Heart right ventricle (tissue), 16 donors: Measurements from ENCODE around the gene KIAA0513. TPM values are rescaled to one million over a fixed set of nuclear protein-coding genes. Genes with fewer than 3 reads are reported as not detected.
A peak's percentile ranks its signal among the peaks of the same experiment; 100 is the strongest.

ENCODE experiments used
- ATAC-seq, 8 donors: fragments of 200-7000 bp; cut with Tn5 transposase; one replicate each; pipeline ENCODE4 v1.9.1; 2020; ENCODE audit warnings: mild to moderate bottlenecking in 8 of 8, moderate library complexity in 8 of 8, moderate number of reproducible peaks in 1 of 8
- DNase-seq, 2 donors: peaks; one replicate each; pipeline ENCODE4 v3.0.0-alpha.2; 2020
- H3K27ac ChIP-seq, 10 donors: fragments of 200-600 bp; sonication (generic) in 2 of 10; one replicate each; pipeline versions ENCODE4 v1.5.0 to v1.8.0; 2020 to 2022; ENCODE audit warnings: mild to moderate bottlenecking in 3 of 10
- H3K27me3 ChIP-seq, 7 donors: fragments of 200-600 bp; one replicate each; pipeline ENCODE4 v1.8.0; 2021 to 2022; ENCODE audit warnings: mild to moderate bottlenecking in 2 of 7
- H3K36me3 ChIP-seq, 9 donors: fragments of 200-600 bp; sonication (generic) in 1 of 9; one replicate each; pipeline versions ENCODE4 v1.5.0 to v1.8.0; 2020 to 2022; ENCODE audit warnings: mild to moderate bottlenecking in 2 of 9
- H3K4me1 ChIP-seq, 9 donors: fragments of 200-600 bp; sonication (generic) in 1 of 9; one replicate each; pipeline versions ENCODE4 v1.5.0 to v1.8.0; 2020 to 2022; ENCODE audit warnings: mild to moderate bottlenecking in 4 of 9
- H3K4me3 ChIP-seq, 10 donors: fragments of 200-600 bp; sonication (generic) in 2 of 10; one replicate each; pipeline versions ENCODE4 v1.5.0 to v1.8.0; 2020 to 2022; ENCODE audit warnings: mild to moderate bottlenecking in 7 of 10, moderate library complexity in 2 of 10
- H3K9me3 ChIP-seq, 11 donors: fragments of 200-600 bp in 10 of 11; sonication (generic) in 2 of 11; one replicate each; pipeline versions ENCODE4 v1.5.0 to v1.8.0; 2013 to 2022; ENCODE audit warnings: mild to moderate bottlenecking in 2 of 11, control low read depth in 1 of 11, moderate library complexity in 1 of 11
- CTCF ChIP-seq, 9 donors: fragments of 200-600 bp; sonication (generic) in 2 of 9; IDR thresholded peaks; one replicate each; pipeline versions ENCODE4 v1.5.0 to v1.8.0; 2021 to 2022; ENCODE audit warnings: antibody characterized with exemption in 9 of 9, mild to moderate bottlenecking in 5 of 9, moderate library complexity in 1 of 9
- WGBS, 2 donors: extraction: QIAGEN DNeasy Blood & Tissue Kit; methylation state at CpG; one replicate each; pipeline ENCODE4 v1.1.7; 2013; ENCODE audit warnings: inconsistent platforms in 1 of 2; 5-methylcytosine and 5-hydroxymethylcytosine counted together
- intact Hi-C, 10 donors: fragments of 100-400 bp; cut with DNase I; formaldehyde crosslinking; loops; one replicate each; pipeline versions ENCODE4 v1.11.1 to v1.14.2; 2022
- polyA plus RNA-seq, 2 donors: library from polyadenylated mRNA; stranded (reverse); fragments of 200-250 nt; gene quantifications; one replicate each; pipeline ENCODE4 v1.2.3, GENCODE V29; 2013
- total RNA-seq, 10 donors: library from RNA; stranded (reverse); fragmentation: NEBNext Ultra II Directional in 3 of 10; extraction: Animal tissue kit (Norgen Biotek cat#: 25700) in 3 of 10; gene quantifications; one replicate each; pipeline versions ENCODE4 v1.2.1 to v1.2.4, GENCODE V29; 2021 to 2023
- donor health status: Arrhythmogenic right ventricular cardiomyopathy.
- donor health status: ischemic (EF 13 %, LVEDD 7.1; RV severe dilation, severe dysfunction).
- donor health status: healthy with polysubstance abuse.
- donor health status: DM: no; HTN: yes; CAD: no.
- donor health status: DM: no; HTN: no; CAD: no.
- donor health status: ischemic (EF 25% LVEDD 6.9; RV normal size, moderate dysfunction).
- donor health status: ischemic (EF 25% LVEDD 5.7; RV mildly dilated, moderate dysfunction).
- donor health status: healthy.
- donor health status: DM: yes; HTN: yes; CAD: no.
- donor health status: Ischemic cardiomyopathy.
- donor health status: ischemic (EF 35%, LVEDD 5.7; RV mildly dilated, moderate dysfunction).
- donor health status: nonischemic (EF 11% LVEDD 7.7; RV severe dilation, severe dysfunction).
- donor health status: DM: yes; HTN: yes; CAD: no.
- donor health status: PGD.
- donor health status: ischemic (EF 29% LVEDD 5.4; RV normal size, mild dysfunction).
- donor health status: nonischemic (EF 23%, LVEDD 6.1; RV moderate dilation, normal function).

KIAA0513 gene
- total and polyA plus RNA-seq, 12 donors = 2.4 to 10.9 (median 8.3) TPM

GRCh38 chr16:85037721-85038120, 10.1 kb downstream of the KIAA0513 start:
- Histone ChIP-seq H3K27ac (no peak overlapping the region), H3K4me1 (peaks cover 0 to 11% (median 0%) of the 10 kb centered on the region in 9 donors), H3K9me3 (no peaks in the 10 kb centered on the region), H3K4me3 (no peak overlapping the region), H3K27me3 (no peaks in the 10 kb centered on the region), H3K36me3 (peaks cover 0 to 6% (median 0%) of the 10 kb centered on the region in 9 donors)
- intact Hi-C loops = no loop called here
- no peak for ATAC-seq
- no peak for TF ChIP-seq CTCF (IDR thresholded peaks at IDR 0.05)
- WGBS, 2 donors = 85% methylated on average over 5 of the region's 5 CpGs
- no peak for DNase-seq

- Histone ChIP-seq H3K27ac (no peak overlapping the region), H3K27me3 (no peaks in the 10 kb centered on the region), H3K9me3 (no peaks in the 10 kb centered on the region), H3K4me1 (peaks cover 0 to 11% (median 0%) of the 10 kb centered on the region in 9 donors), H3K4me3 (no peak overlapping the region), H3K36me3 (peaks cover 0 to 3% (median 0%) of the 10 kb centered on the region in 9 donors)
- ATAC-seq (no peak), DNase-seq (no peak)
- TF ChIP-seq CTCF (IDR thresholded peaks at IDR 0.05) = no peak
- intact Hi-C loops = no loop called here
- WGBS, 2 donors = 92 to 93% methylated on average over 6 of the region's 6 CpGs
Measured at GRCh38 chr16:85040685-85041084, 13.1 kb downstream of the KIAA0513 start.

GRCh38 chr16:85041219-85042166, 13.9 kb downstream of the KIAA0513 start:
- H3K27ac ChIP-seq = no peak overlapping the region
- peaks cover 0 to 12% (median 0%) of the 10 kb centered on the region in 9 donors for H3K4me1 ChIP-seq
- DNase-seq = no peak
- TF ChIP-seq CTCF (IDR thresholded peaks at IDR 0.05) = no peak
- 84 to 88% methylated on average over 27 of the region's 27 CpGs for WGBS, 2 donors
- H3K9me3 ChIP-seq = no peaks in the 10 kb centered on the region
- no peaks in the 10 kb centered on the region for H3K27me3 ChIP-seq
- peaks cover 0 to 8% (median 0%) of the 10 kb centered on the region in 9 donors for H3K36me3 ChIP-seq
- ATAC-seq = no peak
- intact Hi-C loops = no loop called here
- no peak overlapping the region for H3K4me3 ChIP-seq

- peaks cover 0 to 8% (median 0%) of the 10 kb centered on the region in 9 donors for H3K36me3 ChIP-seq
- no peaks in the 10 kb centered on the region for H3K27me3 ChIP-seq
- intact Hi-C loops = no loop called here
- H3K27ac ChIP-seq = peak overlapping the region in 1 of 10 donors; percentile 1
- no peaks in the 10 kb centered on the region for H3K9me3 ChIP-seq
- ATAC-seq (no peak), DNase-seq (no peak)
- WGBS, 2 donors = 83 to 85% methylated on average over 6 of the region's 6 CpGs
- H3K4me1 ChIP-seq = peaks cover 0 to 15% (median 4%) of the 10 kb centered on the region in 9 donors
- no peak for TF ChIP-seq CTCF (IDR thresholded peaks at IDR 0.05)
- no peak overlapping the region for H3K4me3 ChIP-seq
Measured at GRCh38 chr16:85042167-85042526, 14.6 kb downstream of the KIAA0513 start.
